ELF-1 (cell line): ENCODE measurements around the gene UBTD2.
"Not testable (repeated sequence)": the region's sequence is repeated elsewhere in the genome, so short reads cannot be mapped to it uniquely, and the experiment has no call there.

Experiments used
- DNase-seq: peaks from one replicate; pipeline ENCODE4 v3.0.0-alpha.2; 2016; ENCODE audit warnings: low read depth, low spot score

The UBTD2 gene

DNA sequence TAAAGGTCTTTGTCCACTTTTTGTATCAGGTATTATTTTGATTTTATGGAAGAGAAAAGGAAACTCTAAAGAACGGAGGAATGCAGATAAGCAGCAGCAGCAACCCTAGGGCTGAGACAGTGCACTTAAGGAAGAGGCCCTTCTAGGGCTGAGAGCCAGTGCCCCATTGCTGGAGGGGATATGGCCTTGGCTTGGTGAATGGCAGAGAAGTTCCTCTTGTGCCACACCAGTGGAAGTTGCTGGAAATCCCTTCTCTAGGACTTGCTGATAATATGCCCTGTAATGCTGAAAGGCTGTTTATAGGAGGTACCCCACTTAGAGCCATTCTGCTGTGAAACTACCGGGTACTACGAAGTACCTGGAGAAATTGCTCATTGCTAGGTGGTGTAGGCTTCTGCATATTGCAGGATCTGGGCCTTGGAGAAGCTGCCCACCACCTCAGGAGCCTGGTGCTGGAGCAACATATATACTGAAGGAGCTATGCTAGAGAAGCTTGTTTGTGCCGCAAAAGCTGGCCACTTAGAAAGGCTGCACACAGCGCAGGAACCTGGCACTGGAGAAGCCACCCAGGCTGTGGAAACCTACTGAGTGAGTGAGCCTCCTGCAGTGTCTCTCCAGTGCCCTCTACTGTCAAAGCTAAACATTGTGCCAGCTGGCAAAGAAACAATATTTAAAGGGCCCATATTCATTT lies 9.6 kb upstream of the UBTD2 start:
- peak; percentile 56 for DNase-seq

- DNase-seq = not testable (repeated sequence)
Observed at GRCh38 chr5:172291837-172292236, 8.3 kb upstream of the UBTD2 start.

DNA sequence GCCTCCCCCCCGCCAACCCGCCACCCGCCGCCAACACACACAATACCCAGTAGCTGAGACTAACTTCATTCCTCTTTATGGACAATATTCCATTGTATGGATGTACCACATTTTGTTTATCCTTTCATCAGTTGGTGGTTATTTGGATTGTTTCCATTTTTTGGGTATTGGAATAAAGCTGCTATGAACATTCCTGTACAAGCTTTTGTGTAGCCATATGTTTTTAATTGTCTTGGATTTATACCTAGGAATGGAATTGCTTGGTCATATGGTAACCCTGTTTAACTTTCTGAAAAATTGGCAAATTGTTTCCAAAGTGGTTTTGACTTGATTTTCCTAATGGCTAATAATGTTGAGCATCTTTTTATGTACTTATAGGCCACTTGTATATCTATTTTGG lies 4.9 kb upstream of the UBTD2 start:
- DNase-seq = no peak

- DNase-seq = not testable (repeated sequence)
Observed at GRCh38 chr5:172287140-172287539, 3.6 kb upstream of the UBTD2 start.

DNA sequence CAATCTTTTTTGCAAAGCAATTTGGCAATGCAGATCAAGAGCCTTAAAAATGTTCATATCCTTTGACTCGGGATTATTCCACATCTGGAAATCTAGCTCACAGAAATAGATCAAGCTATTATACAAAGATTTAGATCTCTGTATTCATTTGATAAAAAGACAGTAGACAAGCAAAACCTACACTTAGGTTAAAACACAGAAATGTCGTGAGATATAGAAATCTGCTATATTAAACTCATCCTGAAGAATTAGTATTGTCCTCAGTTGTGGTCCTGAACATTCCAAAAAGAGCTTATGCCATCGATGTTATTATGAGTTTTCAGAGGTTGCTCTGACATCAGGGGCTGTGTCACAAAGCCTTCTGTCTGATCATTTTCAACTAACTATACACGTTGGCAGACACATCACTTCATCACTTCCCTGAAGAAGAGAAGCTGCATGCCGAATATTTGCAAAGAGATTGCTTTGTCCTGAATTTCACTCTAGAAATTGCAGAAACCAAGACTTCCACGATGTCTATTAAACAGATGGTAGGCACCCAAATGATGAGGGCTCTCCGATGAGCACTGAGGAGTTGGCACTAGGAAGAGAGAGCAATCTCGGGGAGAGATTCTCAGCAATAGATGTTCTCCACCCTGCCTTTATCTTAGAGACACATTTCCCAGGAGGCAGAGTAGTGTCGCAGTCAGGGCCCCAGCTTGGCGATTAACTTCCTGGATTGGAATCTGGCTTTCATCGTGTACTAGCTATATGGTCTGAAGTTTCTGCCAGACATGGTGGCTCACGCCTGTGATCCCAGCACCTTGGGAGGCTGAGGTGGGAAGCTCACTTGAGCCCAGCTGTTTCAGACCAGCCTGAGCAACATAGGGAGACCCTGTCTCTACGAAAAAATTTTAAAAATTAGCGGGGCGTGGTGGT lies 1.9 kb upstream of the UBTD2 start:
- DNase-seq = no peak

GRCh38 chr5:172284611-172284980 lies 1.0 kb upstream of the UBTD2 start:
- no peak for DNase-seq

DNA sequence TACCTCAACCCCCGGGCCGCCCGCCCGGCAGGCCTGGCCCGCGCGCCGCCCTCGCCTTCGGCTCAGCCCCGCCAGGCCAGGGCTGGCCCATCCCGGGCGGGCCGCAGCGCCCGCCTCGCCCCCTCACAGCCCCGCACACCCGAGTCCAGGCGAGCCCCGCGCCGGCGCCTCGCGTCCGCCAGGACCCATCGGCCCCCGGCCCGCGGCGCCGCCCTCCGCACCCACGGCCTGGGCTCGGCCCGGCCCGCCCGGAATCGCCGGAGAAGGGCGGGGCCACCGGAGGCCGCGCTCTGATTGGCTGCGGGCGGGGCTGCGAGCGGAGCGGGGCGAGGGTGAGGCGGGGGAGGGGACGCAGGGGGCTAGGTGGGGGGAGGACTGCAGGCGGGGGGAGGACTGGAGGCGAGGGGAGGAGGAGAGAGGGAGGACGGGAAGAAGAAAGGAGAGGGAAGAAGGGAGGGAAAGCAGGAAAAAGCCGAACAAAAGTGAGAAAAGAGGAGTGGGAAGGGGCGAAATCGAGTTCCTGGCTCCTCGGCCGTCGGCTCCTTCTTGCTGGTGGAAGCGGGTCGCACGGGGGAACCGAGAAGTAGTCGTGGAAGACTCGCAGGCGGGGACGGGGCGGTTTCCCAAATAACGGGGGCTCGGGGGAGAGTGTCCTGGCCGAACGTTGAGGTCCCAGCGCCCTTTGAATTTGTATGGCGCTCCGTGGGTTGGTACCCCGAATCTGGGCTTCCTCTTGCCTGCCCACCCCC lies 472 bp upstream of the UBTD2 start:
- DNase-seq = peak; percentile 64

DNA sequence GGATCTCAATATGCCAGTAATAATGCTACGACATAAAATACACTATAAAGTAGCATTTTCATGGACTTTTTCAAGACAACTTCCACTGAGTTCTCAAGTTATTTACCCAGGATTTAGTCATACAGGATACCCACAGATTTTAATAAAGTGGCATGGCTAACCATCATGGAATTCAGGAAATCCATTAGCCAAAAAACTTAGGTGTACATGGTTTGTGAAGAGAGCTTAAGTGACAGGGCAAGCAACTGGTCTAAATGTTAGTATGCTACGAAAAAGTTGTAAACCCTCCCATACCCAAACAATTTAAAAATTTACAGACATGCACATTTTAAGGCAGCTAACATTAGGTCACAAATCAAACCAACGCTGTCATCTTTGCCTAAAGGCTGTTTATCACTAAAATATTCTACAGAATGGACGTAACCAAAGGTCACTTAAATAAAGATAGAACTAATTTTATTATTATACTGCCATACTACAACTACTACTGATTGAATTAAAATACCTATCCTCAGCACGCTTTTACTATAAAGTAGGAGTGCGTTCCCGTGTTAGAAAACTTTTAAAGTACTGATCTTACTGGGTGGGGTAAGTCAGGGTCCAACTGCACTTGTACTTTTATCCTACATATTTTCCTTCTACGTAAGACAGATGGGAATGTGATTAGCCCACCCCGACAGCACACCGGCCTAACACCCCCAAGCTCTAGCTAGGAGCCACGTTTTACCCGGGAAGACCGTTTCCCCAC lies 1.1 kb downstream of the UBTD2 start:
- no peak for DNase-seq

GRCh38 chr5:172281346-172281745 lies 2.2 kb downstream of the UBTD2 start:
- DNase-seq = no peak

DNA sequence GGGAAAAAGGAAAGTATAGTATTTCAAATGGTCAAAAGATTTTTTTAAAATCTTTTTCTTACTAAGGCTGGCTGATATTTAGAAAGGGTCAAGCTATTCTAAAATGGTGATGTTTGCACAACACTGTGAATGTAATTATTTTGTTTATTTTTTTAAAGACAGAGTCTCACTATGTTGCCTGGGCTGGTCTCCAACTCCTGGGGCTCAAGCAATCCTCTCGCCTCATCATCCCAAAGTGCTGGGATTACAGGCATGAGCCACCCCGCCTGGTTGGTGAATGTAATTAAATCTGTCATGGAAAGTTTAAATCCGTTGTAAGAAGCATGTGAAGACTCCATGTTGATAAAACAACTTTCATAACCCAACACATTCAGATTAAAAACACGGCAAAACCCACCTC lies 2.6 kb downstream of the UBTD2 start:
- DNase-seq = no peak

DNA sequence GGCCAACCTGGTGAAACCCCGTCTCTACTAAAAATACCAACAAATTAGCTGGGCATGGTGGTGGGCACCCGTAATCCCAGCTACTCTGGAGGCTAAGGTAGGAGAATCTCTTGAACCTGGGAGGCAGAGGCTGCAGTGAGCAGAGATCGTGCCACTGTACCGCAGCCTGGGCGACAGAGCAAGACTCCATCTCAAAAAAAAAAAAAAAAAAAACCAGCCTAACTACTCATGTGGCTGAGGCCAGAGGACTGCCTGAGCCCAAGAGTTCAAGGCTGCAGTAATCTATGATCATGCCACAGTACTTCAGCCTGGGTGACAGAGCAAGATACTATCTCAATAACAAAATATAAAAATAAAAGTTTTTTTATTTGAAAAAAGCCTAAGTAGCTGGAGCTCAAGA lies 3.2 kb downstream of the UBTD2 start:
- DNase-seq = no peak

GRCh38 chr5:172278356-172278755 lies 5.2 kb downstream of the UBTD2 start:
- DNase-seq = no peak

GRCh38 chr5:172276214-172276613 lies 7.3 kb downstream of the UBTD2 start:
- no peak for DNase-seq

GRCh38 chr5:172274951-172275753 lies 8.4 kb downstream of the UBTD2 start:
- no peak for DNase-seq

GRCh38 chr5:172267943-172268342 lies 15.6 kb downstream of the UBTD2 start:
- no peak for DNase-seq

DNA sequence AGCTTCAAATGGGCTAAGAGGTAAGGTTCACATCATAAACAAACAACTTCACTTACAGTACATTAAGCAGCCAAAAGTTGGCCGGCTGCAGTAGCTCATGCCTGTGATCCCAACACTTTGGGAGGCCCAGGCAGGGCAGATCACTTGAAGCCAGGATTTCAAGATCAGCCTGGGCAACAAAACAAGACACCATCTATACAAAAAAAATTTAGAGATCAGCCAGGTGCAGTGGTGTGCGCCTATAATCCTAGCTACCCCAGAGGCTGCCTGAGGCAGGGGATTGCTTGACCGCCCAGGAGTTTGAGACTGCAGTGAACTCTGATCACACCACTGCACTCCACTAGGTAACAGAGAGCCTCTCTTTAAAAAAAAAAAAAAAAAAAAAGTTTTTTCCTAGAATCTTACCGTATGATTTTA lies 16.9 kb downstream of the UBTD2 start:
- no peak for DNase-seq

DNA sequence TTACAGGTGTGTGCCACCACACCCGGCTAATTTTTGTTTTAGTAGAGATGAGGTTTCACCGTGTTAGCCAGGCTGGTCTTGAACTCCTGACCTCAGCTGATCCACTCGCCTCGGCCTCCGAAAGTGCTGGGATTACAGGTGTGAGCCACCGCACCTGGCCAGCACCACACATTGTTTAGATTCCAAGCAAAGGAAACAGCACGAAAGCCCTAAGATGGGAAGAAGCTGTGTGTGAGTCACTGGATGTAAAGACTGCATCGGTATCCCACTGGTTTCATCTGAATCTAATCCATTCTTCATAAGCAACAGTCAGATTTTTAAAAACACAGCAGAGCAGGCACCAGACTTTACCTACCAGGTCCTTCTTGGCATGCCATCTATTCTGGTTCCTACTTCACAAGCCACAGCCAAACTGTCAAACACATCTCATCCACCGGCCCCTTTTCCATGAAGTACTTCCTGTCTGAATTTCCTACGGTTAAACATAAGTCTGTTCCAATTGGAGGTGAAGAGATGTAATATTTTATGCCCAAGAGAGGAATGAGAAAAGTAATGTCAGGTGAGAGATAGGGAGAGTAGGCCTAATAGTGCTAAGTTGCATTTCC lies 17.4 kb downstream of the UBTD2 start:
- no peak for DNase-seq

GRCh38 chr5:172264815-172265395 lies 18.7 kb downstream of the UBTD2 start:
- no peak for DNase-seq

DNA sequence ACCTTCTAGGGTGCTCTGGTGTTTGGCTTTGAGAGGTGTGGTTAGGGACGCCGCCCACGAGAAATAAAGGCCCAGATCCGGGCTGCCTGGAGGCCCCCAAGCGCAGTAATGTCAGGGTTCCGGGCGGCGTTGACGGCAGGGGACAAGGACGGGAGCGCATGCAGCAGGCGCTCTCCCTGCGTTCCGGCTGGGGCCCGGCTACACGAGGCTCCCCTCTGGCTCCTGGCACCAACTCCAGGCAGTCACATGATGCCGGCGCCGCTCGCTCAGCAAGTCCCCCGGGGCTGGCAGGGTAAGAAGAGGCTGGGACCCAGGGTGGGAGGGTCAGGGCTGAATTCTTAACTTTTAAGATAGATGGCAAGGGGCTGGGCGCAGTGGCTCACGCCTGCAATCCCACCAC lies 28.1 kb downstream of the UBTD2 start:
- DNase-seq = no peak

DNA sequence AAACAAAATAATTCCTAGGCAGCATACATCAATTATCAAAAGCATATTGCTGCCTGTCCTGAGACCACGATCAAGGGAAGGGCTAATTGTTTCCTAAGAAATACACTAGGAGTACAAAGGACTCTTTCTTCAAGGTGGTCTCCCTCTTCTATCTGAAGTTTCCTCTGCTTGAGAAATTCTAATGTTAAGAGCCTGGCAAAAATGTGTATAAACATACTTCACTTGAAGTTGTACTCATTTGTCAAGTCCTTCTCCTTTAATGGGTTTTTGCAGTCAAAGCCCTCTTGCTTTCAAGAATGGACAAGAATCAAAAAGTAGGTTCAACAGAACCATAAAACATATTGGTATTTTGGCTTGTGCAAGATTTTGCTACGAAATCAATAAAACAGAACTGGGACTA lies 31.1 kb downstream of the UBTD2 start:
- no peak for DNase-seq
